WTC11 (cell line): ENCODE measurements around the gene GABPB1.

ENCODE experiments used
- CTCF ChIP-seq: fragments of 200-600 bp; IDR thresholded peaks from 2 replicates; pipeline ENCODE4 v1.8.0; 2022; ENCODE audit warnings: antibody characterized with exemption
- GTF2I ChIP-seq: fragments of 250-450 bp; sonication (Bioruptor Pico); conservative IDR thresholded peaks from 2 replicates; pipeline ENCODE4 v1.4.0; 2021; ENCODE audit warnings: mild to moderate bottlenecking
- KAT7 ChIP-seq: sonication (generic); formaldehyde crosslinking; IDR thresholded peaks from 2 replicates; pipeline ENCODE4 v1.8.1; 2023; ENCODE audit warnings: missing genetic modification reagents, mild to moderate bottlenecking, borderline replicate concordance
- NR3C1 ChIP-seq: sonication (generic); formaldehyde crosslinking; conservative IDR thresholded peaks from 2 replicates; pipeline ENCODE4 v1.8.1; 2023; ENCODE audit warnings: low read depth, mild to moderate bottlenecking, missing genetic modification reagents
- TF ChIP-seq, protein P1 (sequence below): sonication (generic); formaldehyde crosslinking; IDR thresholded peaks from 2 replicates; pipeline ENCODE4 v1.8.0; 2022; ENCODE audit warnings: mild to moderate bottlenecking, missing genetic modification reagents

DNA sequence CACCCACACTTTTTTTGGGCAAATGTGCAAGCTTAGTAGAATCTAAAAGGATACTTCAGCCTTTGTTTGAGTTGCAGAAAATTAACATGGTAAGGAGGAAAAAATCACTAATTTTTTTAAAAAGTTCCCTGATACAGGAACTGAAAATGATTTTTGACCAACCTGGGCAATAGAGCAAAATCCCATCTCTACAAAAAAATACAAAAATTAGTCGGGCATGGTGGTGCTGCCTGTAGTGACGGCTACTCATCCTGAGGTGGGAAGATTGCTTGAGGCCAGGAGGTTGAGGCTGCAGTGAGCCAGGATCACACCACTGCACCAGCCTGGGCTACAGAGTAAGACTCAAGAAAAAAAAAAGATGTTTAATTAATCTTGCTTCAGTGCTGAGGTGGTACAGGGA lies 10.6 kb upstream of the GABPB1 start:
- TF ChIP-seq GTF2I (CRISPR knock-in tag) (no peak), KAT7 (no peak), CTCF (no peak), NR3C1 (CRISPR knock-in tag) (no peak)
- TF ChIP-seq, protein P1, sequence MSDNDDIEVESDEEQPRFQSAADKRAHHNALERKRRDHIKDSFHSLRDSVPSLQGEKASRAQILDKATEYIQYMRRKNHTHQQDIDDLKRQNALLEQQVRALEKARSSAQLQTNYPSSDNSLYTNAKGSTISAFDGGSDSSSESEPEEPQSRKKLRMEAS (CRISPR knock-in tag) = no peak
